Raji (cell line): ENCODE data around the gene ZFP91.

ENCODE experiments used
- POLR2A ChIP-seq: IDR thresholded peaks from 2 replicates; pipeline ENCODE4 v1.6.1; 2011; ENCODE audit warnings: low read depth, low read length, control low read depth; ENCODE audit not compliant: insufficient read depth

Gene ZFP91

GRCh38 chr11:58578635-58579191, at the start of gene ZFP91:
TSS of gene ZFP91 (plus strand) at chr11:58579063. CDS start at chr11:58579282, 219 bp downstream.
- peak; percentile 61 for TF ChIP-seq POLR2A

GRCh38 chr11:58530236-58530635, 48.6 kb upstream of the ZFP91 start:
- no peak for TF ChIP-seq POLR2A

- TF ChIP-seq POLR2A = no peak
These were observed 47.0 kb upstream of the ZFP91 start for GRCh38 chr11:58531865-58532341.

GRCh38 chr11:58546841-58547240, 32.0 kb upstream of the ZFP91 start:
- TF ChIP-seq POLR2A = no peak

- no peak for TF ChIP-seq POLR2A
These were observed 29.2 kb upstream of the ZFP91 start for GRCh38 chr11:58549644-58550043.

- no peak for TF ChIP-seq POLR2A
These were observed 18.0 kb upstream of the ZFP91 start for GRCh38 chr11:58560842-58561241.

GRCh38 chr11:58561394-58562098, 17.3 kb upstream of the ZFP91 start:
- TF ChIP-seq POLR2A = no peak

GRCh38 chr11:58562375-58562800, 16.5 kb upstream of the ZFP91 start:
- no peak for TF ChIP-seq POLR2A

- no peak for TF ChIP-seq POLR2A
These were observed 14.6 kb upstream of the ZFP91 start for GRCh38 chr11:58564231-58564630.

GRCh38 chr11:58567889-58568512, 10.9 kb upstream of the ZFP91 start:
- TF ChIP-seq POLR2A = no peak

GRCh38 chr11:58573451-58574104, 5.3 kb upstream of the ZFP91 start:
- TF ChIP-seq POLR2A = peak; percentile 44; the same call in 1 of the 2 replicates

GRCh38 chr11:58574881-58575280, 4.0 kb upstream of the ZFP91 start:
- no peak for TF ChIP-seq POLR2A

GRCh38 chr11:58575377-58576020, 3.4 kb upstream of the ZFP91 start, which contains the start of gene LPXN:
TSS of gene LPXN (minus strand) at chr11:58575856. CDS start at chr11:58575772, 84 bp downstream.
- TF ChIP-seq POLR2A = peak; percentile 99

GRCh38 chr11:58576887-58577471, 1.9 kb upstream of the ZFP91 start:
- no peak for TF ChIP-seq POLR2A
